Measurements from ENCODE around the gene S1PR1.

DNA sequence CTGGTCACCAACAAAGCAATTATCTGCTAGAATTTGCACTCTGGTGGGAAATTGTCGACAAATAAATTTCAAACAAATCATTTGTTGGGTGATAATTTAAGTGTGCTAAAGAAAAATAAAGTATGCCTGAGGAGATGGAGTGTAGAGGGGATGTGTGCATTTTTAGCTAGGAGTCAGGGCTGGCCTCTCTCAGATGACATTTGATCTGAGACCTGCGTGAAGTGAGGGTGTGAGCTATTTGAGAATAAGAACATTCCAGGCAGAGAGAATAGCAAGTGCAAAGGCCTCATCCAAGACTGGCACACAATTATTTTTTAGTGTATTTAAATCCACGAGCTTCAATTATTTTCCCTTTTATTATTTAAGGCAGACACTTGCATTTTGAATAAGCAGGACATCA lies 19.7 kb upstream of the S1PR1 start:
- TF ChIP-seq, protein P1, sequence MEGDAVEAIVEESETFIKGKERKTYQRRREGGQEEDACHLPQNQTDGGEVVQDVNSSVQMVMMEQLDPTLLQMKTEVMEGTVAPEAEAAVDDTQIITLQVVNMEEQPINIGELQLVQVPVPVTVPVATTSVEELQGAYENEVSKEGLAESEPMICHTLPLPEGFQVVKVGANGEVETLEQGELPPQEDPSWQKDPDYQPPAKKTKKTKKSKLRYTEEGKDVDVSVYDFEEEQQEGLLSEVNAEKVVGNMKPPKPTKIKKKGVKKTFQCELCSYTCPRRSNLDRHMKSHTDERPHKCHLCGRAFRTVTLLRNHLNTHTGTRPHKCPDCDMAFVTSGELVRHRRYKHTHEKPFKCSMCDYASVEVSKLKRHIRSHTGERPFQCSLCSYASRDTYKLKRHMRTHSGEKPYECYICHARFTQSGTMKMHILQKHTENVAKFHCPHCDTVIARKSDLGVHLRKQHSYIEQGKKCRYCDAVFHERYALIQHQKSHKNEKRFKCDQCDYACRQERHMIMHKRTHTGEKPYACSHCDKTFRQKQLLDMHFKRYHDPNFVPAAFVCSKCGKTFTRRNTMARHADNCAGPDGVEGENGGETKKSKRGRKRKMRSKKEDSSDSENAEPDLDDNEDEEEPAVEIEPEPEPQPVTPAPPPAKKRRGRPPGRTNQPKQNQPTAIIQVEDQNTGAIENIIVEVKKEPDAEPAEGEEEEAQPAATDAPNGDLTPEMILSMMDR (IDR thresholded peaks at IDR 0.05) = no peak
- no peak for TF ChIP-seq POLR2A (IDR thresholded peaks at IDR 0.05)
